ENCODE data around the gene EPG5. TPM values are rescaled to one million over a fixed set of nuclear protein-coding genes. Genes with fewer than 3 reads are reported as not detected.
"Not testable (repeated sequence)": the region's sequence is repeated elsewhere in the genome, so short reads cannot be mapped to it uniquely, and the experiment has no call there.

Gene EPG5
- polyA plus RNA-seq, 1 donor: 12.6 TPM

DNA sequence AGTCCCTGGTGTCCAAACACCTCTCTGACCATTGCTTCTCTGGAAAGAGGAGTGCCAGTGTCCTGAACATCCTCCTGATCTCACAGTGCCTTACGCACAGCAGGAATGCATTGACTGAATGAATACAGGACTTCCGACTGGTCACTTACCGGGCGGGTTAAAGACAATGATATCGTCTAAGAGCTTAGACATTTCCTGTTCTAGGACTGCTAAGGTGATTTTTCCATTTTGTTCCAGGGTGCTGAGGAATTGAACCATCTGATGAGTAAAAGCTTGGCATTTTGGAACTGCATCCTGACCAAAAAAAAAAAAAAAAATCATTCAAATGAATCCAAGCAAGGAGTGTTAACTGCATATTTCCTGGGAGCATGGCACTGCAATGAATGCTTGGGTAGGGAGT lies 101.7 kb downstream of the EPG5 start:
- no peak for DNase-seq

DNA sequence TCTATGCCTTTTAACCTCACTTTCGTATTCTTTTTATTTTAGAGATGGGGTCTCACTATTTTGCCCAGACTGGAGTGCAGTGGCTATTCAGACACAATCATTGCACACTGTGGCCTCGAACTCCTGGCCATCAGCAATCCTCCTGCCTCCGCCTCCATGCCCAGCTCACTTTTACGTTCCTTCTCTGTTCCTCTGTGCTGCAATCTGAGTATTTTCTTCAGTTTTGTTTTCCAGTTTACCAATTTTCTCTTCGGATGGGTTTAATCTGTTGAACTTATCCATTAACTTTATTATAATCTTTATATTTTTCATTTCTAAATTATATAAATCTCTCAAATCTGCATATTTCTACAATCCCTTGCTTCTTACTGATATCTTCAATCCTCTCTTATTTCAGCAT lies 103.0 kb downstream of the EPG5 start:
- DNase-seq: no peak

DNA sequence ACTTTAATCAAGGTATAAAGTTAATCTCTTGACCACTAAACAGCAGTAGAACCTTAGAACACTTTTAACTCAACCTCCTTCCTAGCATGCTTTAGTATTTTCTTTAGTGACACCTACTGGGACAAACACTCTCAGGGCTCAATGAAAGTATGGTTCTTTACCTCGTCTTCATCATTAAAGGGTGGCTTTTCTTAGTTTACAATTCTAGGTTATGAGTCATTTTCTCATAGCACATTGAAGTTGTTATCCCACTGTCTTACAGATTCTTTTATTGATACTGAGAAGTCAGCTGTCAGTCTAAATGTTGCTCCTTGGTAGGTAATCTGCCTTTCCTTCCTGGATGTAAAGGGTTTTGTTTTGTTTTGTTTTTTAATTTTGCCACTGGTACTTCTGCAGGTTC lies 103.7 kb downstream of the EPG5 start:
- no peak for DNase-seq

DNA sequence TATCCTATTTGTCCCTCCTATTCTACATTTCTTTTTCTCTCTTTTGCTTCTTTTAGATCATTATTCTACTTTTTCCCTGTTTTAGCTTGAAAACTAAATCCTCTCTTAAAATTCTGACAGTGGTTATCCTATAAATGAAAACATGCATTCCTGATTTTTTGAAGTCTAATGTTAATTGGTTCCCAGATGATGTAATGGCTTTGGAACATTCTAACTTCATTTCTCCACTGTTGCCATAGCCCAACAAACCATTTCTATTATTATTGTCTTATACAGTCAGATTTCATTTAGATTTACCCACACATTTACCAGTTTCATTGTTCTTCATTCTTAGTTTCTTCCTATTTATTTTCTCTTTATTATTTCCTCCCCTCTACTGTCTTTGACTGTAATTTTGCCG lies 105.2 kb downstream of the EPG5 start:
- no peak for DNase-seq

DNA sequence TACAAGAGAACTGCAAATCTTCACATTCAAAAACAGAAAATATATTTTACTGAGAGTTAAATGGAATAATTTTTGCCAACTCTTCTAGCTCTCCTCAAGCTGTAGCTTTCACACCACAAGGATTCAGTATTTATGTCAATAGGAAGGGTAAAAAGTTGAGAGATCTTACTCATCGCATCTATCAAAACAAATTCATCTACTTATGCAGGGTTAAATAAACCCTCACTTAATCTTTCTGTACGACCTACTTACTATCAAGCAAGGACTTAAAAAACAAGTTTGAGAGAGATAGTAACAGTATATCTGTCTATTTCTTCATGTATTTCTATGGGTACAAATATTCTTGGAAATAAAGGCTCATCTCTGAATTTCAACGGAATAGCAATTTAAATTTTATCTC lies 106.2 kb downstream of the EPG5 start:
- no peak for DNase-seq

DNA sequence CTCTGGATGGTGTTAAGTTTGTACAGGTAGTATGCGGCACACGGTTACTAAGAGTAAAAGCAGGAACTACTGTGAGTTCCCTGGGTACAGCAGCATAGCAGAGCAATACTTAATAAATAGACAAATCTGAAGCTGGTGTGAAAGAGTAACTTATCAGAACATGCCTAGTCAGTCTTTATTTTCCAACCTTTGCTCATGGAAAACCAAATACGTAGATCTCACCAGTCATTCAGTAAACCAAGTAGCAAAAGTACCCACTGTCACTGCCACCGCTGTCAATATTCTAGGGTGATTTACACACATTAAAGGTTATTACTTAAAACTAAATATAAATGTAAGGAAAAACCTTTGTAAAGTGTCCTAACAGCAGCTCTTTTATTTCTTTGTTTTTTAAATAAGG lies 106.6 kb downstream of the EPG5 start:
- no peak for DNase-seq

DNA sequence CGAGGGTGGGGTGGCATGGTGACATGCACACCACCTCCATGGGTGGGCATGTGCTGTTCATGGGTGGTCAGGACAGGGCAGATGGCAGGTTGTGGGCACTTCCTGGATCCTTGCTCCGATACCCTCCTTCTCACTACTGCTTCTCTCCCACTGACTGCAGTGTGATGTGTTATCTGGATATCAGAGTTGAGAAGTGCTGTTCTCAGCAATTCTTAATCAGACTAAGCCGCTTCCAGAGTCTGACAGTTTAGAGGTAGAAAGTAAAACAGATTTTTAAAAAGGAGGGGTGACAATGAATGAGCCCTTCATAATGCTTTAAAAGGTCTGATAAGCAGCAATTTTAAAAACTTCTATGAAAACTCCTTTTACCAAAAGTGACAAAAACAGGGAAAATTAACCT lies 107.8 kb downstream of the EPG5 start:
- no peak for DNase-seq

DNA sequence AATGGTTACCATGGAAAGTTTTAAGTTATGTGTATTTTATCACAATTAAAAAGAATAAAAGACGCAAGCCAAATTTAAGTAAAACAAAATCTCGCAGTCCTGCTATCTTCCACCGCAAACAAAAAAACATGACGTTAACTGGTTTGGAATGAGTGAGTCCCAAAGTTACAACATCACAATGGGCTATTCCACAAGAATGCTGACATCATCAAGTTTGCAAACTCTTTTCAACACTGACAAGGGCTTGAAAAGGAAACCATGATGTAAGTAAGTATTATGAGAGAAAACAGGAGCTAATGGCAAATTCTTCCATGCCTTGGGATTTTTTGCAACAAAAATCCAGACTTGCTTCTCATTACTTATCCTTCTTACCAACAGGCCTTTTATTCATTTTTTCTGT lies 110.6 kb downstream of the EPG5 start:
- no peak for DNase-seq

DNA sequence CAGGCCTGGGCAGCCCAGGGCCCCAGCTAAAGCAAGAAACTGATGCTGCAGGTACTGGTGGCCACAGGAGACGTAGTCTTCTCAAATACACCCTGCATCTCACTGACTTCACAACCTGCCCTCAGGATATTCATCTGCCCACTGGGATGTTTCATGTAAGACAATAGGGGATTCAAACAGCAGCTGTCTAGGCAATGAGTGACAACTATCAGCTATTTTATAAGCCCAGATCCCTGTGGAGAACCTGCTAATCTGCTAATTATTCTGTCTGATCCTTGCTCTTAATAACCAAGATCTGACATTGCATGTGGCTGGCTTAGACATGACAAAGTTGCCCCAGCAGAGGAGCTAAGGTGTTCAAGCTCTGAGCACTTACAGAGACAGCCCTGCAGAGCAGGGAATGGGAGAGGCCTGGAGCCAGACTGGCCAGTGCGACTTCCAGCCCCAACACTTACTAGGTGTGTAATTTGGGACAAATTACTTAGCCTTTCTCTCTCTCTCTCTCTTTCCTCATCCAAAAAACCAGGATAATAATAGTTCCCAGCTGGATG lies 113.0 kb downstream of the EPG5 start:
- no peak for DNase-seq

DNA sequence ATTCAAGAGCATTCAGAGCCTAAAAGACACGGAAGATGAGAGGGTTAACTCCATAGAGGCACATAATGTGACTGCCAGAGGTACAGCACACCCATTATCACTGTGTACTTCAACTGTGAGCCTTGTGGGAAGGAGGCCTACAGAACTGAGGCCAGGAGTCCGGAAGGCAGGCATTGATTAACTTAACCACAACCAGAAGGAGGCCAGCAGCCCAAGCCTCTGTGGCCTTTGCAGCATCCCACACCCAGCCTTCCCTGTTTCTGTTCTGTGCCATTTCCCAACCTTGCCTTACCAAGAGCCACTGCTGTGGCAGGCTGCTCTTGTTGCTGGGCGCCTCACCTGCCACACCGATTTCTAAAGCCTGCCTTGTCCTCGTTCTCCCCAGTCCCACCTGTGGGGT lies 114.5 kb downstream of the EPG5 start:
- no peak for DNase-seq

DNA sequence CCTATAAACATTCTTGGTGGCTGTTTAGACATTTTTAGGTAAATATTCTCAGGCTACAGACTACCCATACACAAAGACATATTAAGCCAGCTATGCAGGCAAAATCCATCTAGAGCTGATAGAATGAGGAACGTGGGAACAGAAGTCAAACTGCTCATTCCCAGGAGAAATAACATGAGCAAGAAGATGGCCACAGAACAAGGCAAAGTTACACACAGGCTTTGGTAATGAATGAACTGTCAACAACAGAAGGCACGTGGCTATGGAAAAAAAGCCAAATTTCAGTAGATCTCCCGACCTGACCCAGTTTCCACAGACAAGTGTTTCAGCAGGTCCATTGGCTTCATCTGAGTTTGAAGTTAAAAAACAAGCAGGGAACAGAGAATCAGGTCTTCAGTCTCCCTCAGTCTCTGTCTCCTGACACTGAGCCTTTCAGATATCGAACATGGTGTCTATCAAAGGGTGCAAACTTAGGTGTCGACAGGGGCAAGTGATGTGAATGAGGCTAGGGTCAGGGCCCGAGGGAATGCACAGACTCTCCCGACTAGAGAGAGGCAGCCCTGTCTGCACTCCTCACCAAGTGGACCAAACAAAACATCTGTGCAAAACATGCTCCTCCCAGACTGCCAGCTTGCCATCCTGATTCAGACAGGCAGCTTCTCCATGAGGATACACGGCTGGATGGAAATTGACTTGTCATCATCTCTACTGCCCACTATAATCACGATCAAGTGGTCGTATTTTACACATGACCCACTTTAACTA lies 115.8 kb downstream of the EPG5 start:
- no peak for DNase-seq

DNA sequence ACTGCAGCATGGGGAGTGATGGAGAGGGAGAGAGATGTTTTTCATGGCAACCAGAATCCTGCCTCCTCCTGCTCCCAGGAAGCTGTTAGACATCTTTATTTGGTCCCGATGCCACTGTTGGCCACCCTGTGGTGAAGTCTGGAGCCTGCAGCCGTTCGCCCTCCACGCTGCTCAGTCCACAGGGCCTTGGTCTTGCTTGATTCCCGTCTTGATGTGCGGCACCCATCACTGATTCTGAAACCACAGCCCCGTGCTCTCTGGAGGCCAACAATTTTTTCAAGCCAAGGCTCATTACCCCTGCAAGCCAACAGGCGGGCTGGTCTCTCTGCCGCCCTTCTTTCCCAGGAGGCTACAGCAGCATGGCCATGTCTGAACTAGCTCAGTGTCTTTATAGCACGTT lies 117.1 kb downstream of the EPG5 start:
- no peak for DNase-seq

DNA sequence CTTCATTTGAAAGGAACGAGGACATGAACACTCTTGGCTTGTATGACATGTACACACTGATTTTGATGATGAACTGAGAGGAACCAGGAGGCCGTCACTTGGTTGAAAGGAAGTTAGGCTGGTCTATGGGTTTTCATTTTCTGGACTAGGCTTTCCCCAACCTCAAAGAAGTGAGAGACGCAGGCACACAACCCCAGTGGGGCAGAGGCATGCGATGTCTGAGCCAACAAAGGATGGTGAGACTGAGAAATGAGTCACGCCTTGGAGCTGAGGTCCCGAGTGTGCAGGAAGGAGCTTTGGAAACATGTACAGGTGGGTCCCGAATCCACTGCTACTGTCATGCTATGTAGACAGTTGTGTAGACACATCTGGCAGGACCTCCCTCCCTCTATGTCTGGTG lies 117.6 kb downstream of the EPG5 start:
- DNase-seq: no peak

DNA sequence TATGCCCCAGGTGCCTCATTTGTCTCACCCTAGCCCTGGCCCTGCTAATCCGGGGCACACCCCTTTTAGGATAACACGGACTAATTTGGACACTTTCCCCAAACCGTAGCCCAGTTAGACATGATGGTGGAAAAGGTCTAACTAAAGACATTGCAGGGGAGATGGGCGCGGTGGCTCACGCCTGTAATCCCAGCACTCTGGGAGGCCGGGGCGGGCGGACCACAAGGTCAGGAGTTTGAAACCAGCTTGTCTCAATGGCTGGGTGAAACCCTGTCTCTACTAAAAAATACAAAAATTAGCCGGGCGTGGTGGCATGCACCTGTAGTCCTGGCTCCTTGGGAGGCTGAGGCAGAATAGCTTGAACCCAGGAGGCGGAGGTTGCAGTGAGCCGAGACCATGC lies 118.5 kb downstream of the EPG5 start:
- not testable (repeated sequence) for DNase-seq

DNA sequence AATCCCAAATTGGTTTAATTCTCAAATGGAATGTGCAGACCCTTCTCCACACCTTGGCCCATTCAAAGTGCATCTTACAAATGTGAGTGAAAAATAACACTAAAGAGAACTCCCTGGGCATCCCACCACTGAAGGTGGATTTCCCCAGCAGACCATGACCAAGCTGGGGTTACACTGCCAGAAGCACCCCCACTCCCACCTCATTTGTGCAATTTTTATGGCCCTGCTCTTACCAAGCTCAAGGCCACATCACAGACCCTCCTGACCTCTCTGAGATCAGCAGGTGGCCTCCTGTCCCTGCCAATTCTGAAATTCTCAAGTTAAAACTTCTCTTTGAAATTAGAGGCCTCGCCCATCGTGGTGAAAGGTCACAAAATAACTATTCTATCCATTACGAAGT lies 120.0 kb downstream of the EPG5 start:
- no peak for DNase-seq

DNA sequence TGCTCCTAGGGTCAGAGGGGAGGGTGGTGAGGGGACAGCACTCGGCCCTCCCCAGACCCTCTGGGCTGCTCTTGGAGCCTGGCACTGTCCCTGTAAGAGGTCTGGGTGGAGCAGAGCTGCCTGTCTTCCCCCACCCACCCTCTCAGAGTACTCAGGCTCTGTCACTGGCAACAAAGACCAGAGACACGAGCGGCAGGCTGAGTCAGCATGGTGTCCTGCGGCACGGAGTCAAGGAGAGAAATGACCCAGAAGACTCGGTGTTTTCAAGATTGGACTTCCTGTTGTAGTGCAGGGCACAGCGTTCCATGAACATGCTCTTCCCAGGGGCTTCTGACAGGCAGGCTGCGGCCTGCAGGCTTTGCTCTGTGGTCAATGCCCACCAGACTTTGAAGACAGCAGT lies 121.7 kb downstream of the EPG5 start:
- DNase-seq: no peak

DNA sequence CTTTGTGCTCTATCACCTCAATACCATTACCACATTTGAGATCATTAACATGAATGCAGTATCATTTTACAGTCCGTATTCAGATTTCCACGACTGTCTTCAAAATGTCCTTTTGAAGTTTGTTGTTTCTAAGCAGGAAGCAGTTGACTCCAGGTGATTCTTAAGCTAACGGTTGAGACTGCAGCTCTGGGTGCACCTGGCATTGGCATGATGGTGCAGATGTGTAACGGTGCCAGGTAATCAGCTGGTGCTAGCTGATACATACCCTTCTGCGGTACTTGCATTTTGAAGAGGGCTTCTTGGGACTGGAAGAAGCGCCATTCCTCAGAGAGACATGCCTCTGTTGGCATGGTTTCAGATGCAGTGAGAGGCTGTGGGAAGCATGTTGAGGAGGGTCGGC lies 122.2 kb downstream of the EPG5 start:
- DNase-seq: no peak

DNA sequence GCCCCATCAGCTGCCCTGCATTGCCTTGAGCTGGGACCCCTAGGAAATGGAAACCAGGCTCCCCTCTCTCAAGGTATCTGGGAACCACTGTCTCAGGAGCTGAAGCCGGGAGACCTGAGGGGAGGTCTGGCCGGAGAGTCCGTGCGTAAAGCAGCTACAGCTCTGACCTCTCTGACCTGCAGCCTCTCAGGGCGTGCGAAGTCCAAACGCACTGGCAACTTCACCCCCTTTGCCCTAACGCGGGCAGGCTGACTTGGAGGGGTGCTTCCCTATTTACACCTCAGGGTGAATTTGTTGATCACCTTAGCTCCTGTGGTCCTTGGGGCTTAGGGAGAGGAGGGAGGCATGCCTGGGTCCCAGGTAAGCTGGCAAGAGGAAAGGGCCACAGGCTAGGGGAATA lies 124.1 kb downstream of the EPG5 start:
- DNase-seq: no peak

DNA sequence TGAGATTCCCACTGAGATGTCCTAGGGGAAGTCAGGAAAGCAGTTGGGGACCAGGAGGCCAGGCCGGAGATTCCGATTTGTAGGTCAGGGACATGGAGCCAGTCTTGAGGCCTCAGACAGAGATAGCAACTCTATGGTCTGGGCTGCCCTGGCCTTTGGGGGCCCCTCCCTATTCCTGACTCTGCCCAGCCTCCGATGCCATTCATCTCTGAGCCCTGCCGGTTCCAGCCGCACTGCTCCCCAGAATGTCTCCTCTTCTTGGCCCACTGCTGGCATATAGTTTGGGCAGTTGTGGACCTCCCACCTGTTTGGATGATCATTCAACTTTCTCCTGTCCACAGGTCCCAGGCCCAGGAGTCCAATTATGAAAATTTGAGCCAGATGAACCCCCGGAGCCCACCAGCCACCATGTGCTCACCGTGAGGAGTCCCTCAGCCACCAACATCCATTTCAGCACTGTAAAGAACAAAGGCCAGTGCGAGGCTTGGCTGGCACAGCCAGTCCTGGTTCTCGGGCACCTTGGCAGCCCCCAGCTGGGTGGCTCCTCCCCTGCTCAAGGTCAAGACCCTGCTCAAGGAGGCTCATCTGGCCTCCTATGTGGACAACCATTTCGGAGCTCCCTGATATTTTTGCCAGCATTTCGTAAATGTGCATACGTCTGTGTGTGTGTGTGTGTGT lies 125.2 kb downstream of the EPG5 start:
- no peak for DNase-seq

DNA sequence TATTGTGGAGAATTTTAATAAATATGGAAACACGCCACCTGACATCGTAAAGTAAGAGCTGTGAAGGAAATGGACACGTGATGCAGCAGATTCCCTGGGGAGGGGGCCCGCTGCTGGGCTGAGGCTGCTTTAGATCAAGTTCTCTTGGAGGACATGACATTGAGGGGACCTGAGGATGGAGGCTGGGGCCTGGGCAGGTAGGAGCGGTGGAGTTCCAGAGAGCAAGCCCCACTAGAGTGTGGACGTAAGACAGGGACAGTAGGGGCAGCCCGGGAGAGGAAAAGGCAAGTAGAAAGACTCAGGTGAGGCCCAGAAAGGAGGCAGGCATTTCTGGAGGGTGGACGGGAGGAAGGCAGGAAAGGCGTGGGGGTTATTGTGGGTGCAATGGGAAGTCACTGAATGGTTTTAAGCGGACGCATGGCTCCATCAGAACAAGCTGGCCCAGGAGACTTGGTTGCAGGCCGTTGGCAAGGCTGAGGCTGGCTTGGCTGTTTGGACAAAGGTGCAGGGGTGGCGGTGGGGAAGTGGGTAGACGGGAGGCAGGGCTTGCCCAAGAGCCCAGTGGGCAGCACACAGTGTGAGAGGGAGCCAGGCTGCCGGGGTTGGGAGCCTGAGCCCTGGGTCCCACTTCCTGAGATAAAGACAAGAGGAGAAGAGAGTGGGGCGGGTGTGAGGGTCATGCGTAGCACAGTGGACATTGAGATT lies 125.9 kb downstream of the EPG5 start:
- no peak for DNase-seq

DNA sequence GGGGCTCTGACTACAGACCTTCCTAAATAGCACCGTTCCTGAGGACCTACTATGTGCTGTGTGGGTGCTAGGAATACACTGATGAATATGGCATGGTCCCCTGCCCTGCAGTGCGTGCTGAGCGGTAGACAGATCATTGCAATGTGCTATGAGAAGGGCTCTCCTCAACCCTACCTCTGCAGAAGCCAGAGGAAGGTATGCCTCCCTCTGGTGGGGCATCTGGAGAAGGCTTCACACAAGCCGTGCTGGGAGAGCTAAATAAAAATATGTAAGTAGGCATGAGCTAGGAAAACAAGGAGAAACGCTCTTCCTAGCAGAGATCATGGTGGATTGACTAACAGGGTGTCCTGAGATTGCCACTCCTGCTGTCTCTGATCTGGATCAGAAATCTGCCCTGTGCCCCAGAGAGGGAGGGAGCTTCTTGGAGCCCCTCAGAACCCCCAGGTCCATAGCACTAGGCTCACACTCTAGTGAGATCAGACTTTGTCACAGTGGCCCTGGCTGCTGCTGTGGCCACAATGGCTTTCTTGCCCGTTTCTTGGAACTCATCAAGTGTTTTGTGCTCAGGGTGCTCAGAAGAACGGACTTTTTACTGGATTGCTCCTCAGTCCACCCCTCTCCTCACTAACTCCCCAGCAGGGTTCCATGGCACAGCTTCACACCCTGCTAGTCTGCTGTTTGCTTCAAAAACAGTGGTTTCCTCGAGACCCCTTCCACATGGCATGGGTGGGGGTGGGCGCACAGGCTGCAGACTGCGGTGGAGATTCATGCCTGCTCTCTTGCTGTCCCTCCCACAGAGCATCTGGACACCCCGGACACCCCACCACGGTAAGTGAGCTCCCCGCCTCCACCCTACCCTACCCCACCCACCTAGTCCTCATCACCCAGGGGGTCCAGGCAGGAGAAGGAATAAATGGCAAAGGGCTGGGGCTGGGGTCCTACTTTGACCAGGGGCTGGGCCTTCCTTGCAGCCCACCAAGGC lies 127.4 kb downstream of the EPG5 start:
- no peak for DNase-seq

DNA sequence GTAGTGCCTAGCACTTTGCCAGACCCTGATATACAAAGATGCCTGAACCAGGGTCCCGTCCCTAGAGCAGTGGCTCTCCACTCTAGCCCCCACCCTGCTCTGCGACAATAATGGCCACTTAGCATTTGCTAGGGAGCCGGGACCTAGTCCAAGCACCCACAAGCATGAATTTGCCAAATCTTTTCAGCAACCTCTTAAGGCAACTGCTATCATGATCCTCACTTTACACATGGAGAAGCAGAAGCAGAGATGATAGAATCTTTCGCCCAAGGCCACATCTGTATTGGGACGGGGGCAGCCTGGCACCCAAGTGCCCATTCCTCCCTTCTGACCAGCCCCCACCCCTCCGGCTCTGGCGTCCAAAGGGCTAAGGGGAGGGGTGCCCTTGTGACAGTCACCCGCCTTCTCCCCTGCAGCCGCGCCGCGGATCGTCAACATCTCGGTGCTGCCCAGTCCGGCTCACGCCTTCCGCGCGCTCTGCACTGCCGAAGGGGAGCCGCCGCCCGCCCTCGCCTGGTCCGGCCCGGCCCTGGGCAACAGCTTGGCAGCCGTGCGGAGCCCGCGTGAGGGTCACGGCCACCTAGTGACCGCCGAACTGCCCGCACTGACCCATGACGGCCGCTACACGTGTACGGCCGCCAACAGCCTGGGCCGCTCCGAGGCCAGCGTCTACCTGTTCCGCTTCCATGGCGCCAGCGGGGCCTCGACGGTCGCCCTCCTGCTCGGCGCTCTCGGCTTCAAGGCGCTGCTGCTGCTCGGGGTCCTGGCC lies 128.6 kb downstream of the EPG5 start:
- DNase-seq: no peak
